A549 (cell line): ENCODE results near the gene SLC40A1. TPM values are rescaled to one million over a fixed set of nuclear protein-coding genes. Genes with fewer than 3 reads are reported as not detected.

Experiments used
- ATAC-seq, 2 experiments: fragments of 200-7000 bp in 1 of 2; fragments of >200 bp in 1 of 2; cut with Nextera tagmentation in 1 of 2; cut with Tn5 transposase in 1 of 2; 3 replicates each; pipeline versions ENCODE4 v1.8.0 to v1.9.1; 2018 to 2020; ENCODE audit warnings: mild to moderate bottlenecking in 1 of 2, moderate library complexity in 1 of 2
- CTCF ChIA-PET: fragments of 300-600 bp; sonication (Branson Sonifier 250); formaldehyde crosslinking; extraction: SDS; loops from one replicate; lab custom pipeline; 2021; ENCODE audit warnings: antibody characterized with exemption, inconsistent platforms; lab: Yijun Ruan, JAX
- POLR2A ChIA-PET: fragments of 350-600 bp; formaldehyde crosslinking; extraction: SDS; loops from one replicate; lab custom pipeline; 2021; ENCODE audit warnings: antibody characterized with exemption, inconsistent platforms; lab: Yijun Ruan, JAX
- DNase-seq, 2 experiments: peaks; one replicate each; pipeline versions ENCODE4 v3.0.0 to v3.0.0-alpha.2; 2011 to 2016; ENCODE audit warnings: low read depth in 1 of 2, low spot score in 1 of 2
- FAIRE-seq: peaks from 2 replicates; lab custom pipeline; 2011; peaks lifted over from hg19 to GRCh38; lab: Jason Lieb, UNC
- H3K27ac ChIP-seq, 2 experiments: fragments of >200 bp; sonication (Bioruptor Twin); formaldehyde crosslinking; 3 replicates each; pipeline ENCODE4 v1.5.1; 2016 to 2017
- H3K4me1 ChIP-seq: fragments of >200 bp; sonication (Bioruptor Twin); formaldehyde crosslinking; 3 replicates; pipeline ENCODE4 v1.6.1; 2016
- H3K4me2 ChIP-seq: fragments of >200 bp; sonication (Bioruptor Twin); formaldehyde crosslinking; 3 replicates; pipeline ENCODE4 v1.6.1; 2016
- H3K4me3 ChIP-seq: fragments of >200 bp; sonication (Bioruptor Twin); formaldehyde crosslinking; 3 replicates; pipeline ENCODE4 v1.5.1; 2016
- H3K9me3 ChIP-seq: fragments of >200 bp; sonication (Bioruptor Twin); formaldehyde crosslinking; 3 replicates; pipeline ENCODE4 v1.6.1; 2016
- CHD4 ChIP-seq: fragments of 200-600 bp; sonication (generic); IDR thresholded peaks from 2 replicates; pipeline ENCODE4 v1.6.1; 2016; ENCODE audit warnings: antibody characterized with exemption, mild to moderate bottlenecking, borderline replicate concordance
- EHF ChIP-seq: fragments of 250-450 bp; sonication (Bioruptor Pico); IDR thresholded peaks from 2 replicates; pipeline ENCODE4 v1.5.0; 2020; ENCODE audit warnings: mild to moderate bottlenecking
- HEYL ChIP-seq: fragments of 250-450 bp; sonication (Bioruptor Pico); IDR thresholded peaks from 2 replicates; pipeline ENCODE4 v1.8.0; 2021; ENCODE audit warnings: mild to moderate bottlenecking, moderate library complexity
- HOXA7 ChIP-seq: fragments of 250-450 bp; sonication (Bioruptor Pico); IDR thresholded peaks from 2 replicates; pipeline ENCODE4 v1.5.0; 2020; ENCODE audit warnings: mild to moderate bottlenecking, moderate library complexity
- JUNB ChIP-seq: fragments of >200 bp; sonication (Bioruptor Twin); formaldehyde crosslinking; IDR thresholded peaks from 2 replicates; pipeline ENCODE4 v1.6.1; 2016
- KDM1A ChIP-seq: fragments of 200-600 bp; sonication (generic); IDR thresholded peaks from 2 replicates; pipeline ENCODE4 v1.6.1; 2016; ENCODE audit warnings: low read depth, mild to moderate bottlenecking
- KDM5A ChIP-seq: fragments of 200-600 bp; sonication (generic); IDR thresholded peaks from 2 replicates; pipeline ENCODE4 v1.6.1; 2016; ENCODE audit warnings: antibody characterized with exemption, mild to moderate bottlenecking
- MAZ ChIP-seq: fragments of 150-350 bp; IDR thresholded peaks from 2 replicates; pipeline ENCODE4 v1.6.1; 2014; ENCODE audit warnings: antibody characterized with exemption, low read depth, low read length, borderline replicate concordance
- MYC ChIP-seq: IDR thresholded peaks from 2 replicates; pipeline ENCODE4 v1.6.1; 2012; ENCODE audit warnings: mild to moderate bottlenecking, inconsistent platforms, low read length, improper control_type of control experiment, borderline replicate concordance
- NR3C1 ChIP-seq: fragments of >200 bp; sonication (Bioruptor Twin); formaldehyde crosslinking; IDR thresholded peaks from 3 replicates; pipeline ENCODE4 v1.6.1; 2017
- RARB ChIP-seq: fragments of 250-450 bp; sonication (Bioruptor Pico); IDR thresholded peaks from 2 replicates; pipeline ENCODE4 v1.8.0; 2021; ENCODE audit warnings: mild to moderate bottlenecking, moderate library complexity
- SREBF2 ChIP-seq: fragments of 450-650 bp; IDR thresholded peaks from 2 replicates; pipeline ENCODE4 v1.6.1; 2014; ENCODE audit warnings: mild to moderate bottlenecking, moderate library complexity
- ZC3H11A ChIP-seq: fragments of 450-650 bp; IDR thresholded peaks from 2 replicates; pipeline ENCODE4 v1.6.1; 2014; ENCODE audit warnings: antibody characterized with exemption, mild to moderate bottlenecking
- ZNF302 ChIP-seq: fragments of 250-450 bp; sonication (Bioruptor Pico); IDR thresholded peaks from 2 replicates; pipeline ENCODE4 v1.9.0; 2021; ENCODE audit warnings: inconsistent platforms, mild to moderate bottlenecking, moderate library complexity
- WGBS: methylation state at CpG from one replicate; pipeline ENCODE4 v1.1.6; 2017; ENCODE audit errors: missing lambda C conversion rate; 5-methylcytosine and 5-hydroxymethylcytosine counted together
- polyA plus RNA-seq, 4 experiments: library from polyadenylated mRNA; depleted of rRNA in 3 of 4; stranded (reverse); fragments of >200 nt; fragmentation: RNase III in 1 of 4; extraction: RNeasy Plus Mini Kit Qiagen cat#74134 plus additional on column Dnase treatment in 1 of 4; gene quantifications; 2 replicates in 3 of 4; 3 replicates in 1 of 4; pipeline ENCODE4 v1.2.3, GENCODE V29; 2011 to 2017
- TF ChIP-seq, protein P1 (sequence below): IDR thresholded peaks from 2 replicates; pipeline ENCODE4 v1.6.1; 2012
- TF ChIP-seq, protein P2 (sequence below): fragments of 250-450 bp; sonication (Bioruptor Pico); IDR thresholded peaks from 2 replicates; pipeline ENCODE4 v1.5.0; 2021; ENCODE audit warnings: mild to moderate bottlenecking, moderate library complexity, borderline replicate concordance
- TF ChIP-seq, protein P3 (sequence below): fragments of 450-650 bp; IDR thresholded peaks from 2 replicates; pipeline ENCODE4 v1.6.1; 2014; ENCODE audit warnings: antibody characterized with exemption

The SLC40A1 gene
- polyA plus RNA-seq, 2 of the 4 experiments (the other 2 are of a cell fraction) = 8.2 to 12.3 TPM

DNA sequence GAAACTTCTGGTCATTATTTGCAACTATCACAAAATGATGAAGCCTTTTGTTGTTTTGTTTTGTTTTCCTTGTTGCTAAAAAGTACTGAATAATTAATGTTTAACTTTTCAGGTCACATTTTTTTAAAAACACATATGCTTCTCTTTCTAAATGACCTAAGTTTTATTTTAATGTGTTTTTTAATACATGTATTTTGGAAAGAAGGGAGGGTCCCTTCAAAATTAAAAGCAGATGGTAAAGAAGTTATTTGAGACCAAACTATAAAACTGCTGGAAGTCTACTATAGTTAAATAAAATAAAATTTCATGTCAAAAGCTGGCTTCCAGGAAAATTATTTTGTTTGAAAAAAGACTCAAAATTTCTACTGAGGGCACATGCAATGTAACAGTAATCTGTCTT, 41.2 kb upstream of the SLC40A1 start:
- peaks cover 5% of the 10 kb centered on the region; the same call in 2 of the 3 replicates for H3K4me1 ChIP-seq
- ChIA-PET CTCF (no interaction called here), POLR2A (no interaction called here)
- H3K4me3 ChIP-seq = no peak overlapping the region
- ATAC-seq = no peak
- DNase-seq = no peak
- no peak overlapping the region for H3K4me2 ChIP-seq
- TF ChIP-seq, protein P1, sequence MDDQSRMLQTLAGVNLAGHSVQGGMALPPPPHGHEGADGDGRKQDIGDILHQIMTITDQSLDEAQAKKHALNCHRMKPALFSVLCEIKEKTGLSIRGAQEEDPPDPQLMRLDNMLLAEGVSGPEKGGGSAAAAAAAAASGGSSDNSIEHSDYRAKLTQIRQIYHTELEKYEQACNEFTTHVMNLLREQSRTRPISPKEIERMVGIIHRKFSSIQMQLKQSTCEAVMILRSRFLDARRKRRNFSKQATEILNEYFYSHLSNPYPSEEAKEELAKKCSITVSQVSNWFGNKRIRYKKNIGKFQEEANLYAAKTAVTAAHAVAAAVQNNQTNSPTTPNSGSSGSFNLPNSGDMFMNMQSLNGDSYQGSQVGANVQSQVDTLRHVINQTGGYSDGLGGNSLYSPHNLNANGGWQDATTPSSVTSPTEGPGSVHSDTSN = no peak
- TF ChIP-seq ZC3H11A = no peak
- no peaks in the 10 kb centered on the region for H3K9me3 ChIP-seq
- H3K27ac ChIP-seq = no peak overlapping the region
- FAIRE-seq = no peak

DNA sequence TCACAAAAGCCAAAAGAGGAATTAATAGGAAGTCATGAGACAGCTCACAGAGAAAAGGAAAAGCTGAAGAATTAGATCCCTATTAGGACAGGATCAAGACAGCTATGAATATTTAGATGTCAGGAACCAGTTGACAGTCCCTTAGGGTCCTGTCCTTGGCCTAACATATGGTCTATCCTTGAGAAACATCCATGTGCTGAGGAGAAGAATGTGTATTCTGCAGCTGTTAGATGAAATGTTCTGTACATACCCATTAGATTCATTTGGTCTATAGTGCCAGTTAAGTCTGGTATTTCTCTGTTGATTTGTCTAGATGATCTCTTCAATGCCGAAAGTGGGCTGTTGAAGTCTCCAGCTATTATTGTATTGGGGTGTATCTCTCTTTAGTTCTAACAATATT, 37.6 kb upstream of the SLC40A1 start:
- ATAC-seq (no peak), DNase-seq (no peak), FAIRE-seq (no peak)
- WGBS = 0% methylated on average over 1 of the region's 1 CpG
- Histone ChIP-seq H3K9me3 (no peaks in the 10 kb centered on the region), H3K4me1 (peaks cover 16% of the 10 kb centered on the region), H3K4me2 (no peak overlapping the region), H3K4me3 (no peak overlapping the region), H3K27ac (no peak overlapping the region)
- TF ChIP-seq KDM5A = no peak
- no peak for TF ChIP-seq HEYL (CRISPR knock-in tag)
- TF ChIP-seq, protein P2, sequence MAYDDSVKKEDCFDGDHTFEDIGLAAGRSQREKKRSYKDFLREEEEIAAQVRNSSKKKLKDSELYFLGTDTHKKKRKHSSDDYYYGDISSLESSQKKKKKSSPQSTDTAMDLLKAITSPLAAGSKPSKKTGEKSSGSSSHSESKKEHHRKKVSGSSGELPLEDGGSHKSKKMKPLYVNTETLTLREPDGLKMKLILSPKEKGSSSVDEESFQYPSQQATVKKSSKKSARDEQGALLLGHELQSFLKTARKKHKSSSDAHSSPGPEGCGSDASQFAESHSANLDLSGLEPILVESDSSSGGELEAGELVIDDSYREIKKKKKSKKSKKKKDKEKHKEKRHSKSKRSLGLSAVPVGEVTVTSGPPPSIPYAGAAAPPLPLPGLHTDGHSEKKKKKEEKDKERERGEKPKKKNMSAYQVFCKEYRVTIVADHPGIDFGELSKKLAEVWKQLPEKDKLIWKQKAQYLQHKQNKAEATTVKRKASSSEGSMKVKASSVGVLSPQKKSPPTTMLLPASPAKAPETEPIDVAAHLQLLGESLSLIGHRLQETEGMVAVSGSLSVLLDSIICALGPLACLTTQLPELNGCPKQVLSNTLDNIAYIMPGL = no peak
- TF ChIP-seq RARB (CRISPR knock-in tag) = no peak
- no peak for TF ChIP-seq ZNF302 (CRISPR knock-in tag)
- no peak for TF ChIP-seq CHD4
- no peak for TF ChIP-seq KDM1A
- TF ChIP-seq MYC = no peak
- TF ChIP-seq NR3C1 = no peak
- TF ChIP-seq, protein P1 = no peak
- no peak for TF ChIP-seq MAZ
- TF ChIP-seq EHF (CRISPR knock-in tag) = no peak
- CTCF ChIA-PET = interaction anchor here (1.3 kb wide), 1 partner anchor 11 kb away, joined by 4 read pairs; no protein-coding TSS in a partner anchor
- POLR2A ChIA-PET = no interaction called here

DNA sequence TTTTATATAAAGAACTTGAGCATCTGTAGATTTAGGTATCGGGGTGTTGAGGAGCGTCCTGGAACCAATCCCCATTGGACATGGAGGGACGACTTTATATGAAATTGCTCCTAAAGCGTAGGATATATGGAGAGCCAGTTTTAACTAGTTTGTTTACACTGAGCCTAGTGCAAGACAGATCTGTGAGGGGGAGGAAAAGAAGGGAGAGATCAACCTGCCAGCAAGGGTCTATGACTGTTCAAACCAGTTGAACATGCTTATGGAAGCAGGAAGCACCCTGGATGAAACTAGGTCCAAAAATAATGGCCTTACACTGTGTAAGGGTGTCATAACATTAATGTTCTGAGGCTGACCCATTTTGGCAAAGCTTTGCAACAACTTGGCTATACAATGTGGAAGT, 34.0 kb upstream of the SLC40A1 start:
- no peak overlapping the region for H3K4me3 ChIP-seq
- 90% methylated on average over 4 of the region's 4 CpGs for WGBS
- ATAC-seq (no peak), FAIRE-seq (no peak), DNase-seq (no peak)
- H3K4me2 ChIP-seq = no peak overlapping the region
- H3K9me3 ChIP-seq = no peaks in the 10 kb centered on the region
- ChIA-PET POLR2A (interaction anchor here (2.1 to 4.8 kb wide), 2 partner anchors 26 to 34 kb away, joined by 4 to 48 read pairs; partner anchors contain the start of gene SLC40A1), CTCF (no interaction called here)
- H3K27ac ChIP-seq = no peak overlapping the region
- H3K4me1 ChIP-seq = peaks cover 41% of the 10 kb centered on the region
- TF ChIP-seq HOXA7 (no peak), KDM1A (no peak), JUNB (no peak), SREBF2 (no peak)
- TF ChIP-seq, protein P1 = no peak
- TF ChIP-seq, protein P3, sequence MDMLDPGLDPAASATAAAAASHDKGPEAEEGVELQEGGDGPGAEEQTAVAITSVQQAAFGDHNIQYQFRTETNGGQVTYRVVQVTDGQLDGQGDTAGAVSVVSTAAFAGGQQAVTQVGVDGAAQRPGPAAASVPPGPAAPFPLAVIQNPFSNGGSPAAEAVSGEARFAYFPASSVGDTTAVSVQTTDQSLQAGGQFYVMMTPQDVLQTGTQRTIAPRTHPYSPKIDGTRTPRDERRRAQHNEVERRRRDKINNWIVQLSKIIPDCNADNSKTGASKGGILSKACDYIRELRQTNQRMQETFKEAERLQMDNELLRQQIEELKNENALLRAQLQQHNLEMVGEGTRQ = no peak
